K562 (cell line): ENCODE data around the gene SAXO2. TPM values are rescaled to one million over a fixed set of nuclear protein-coding genes. Genes with fewer than 3 reads are reported as not detected.
"Not testable (repeated sequence)": the region's sequence is repeated elsewhere in the genome, so short reads cannot be mapped to it uniquely, and the experiment has no call there.

Experiments used
- ATAC-seq: fragments of 200-7000 bp; cut with Tn5 transposase; 3 replicates; pipeline ENCODE4 v1.9.1; 2020; ENCODE audit warnings: moderate library complexity
- BruUV-seq: library from RNA; stranded (reverse); fragments of 400-500 nt; replicated peaks from 2 replicates; lab custom pipeline; 2021; lab: Mats Ljungman, UMichigan
- CTCF ChIA-PET: fragments of 300-600 bp; formaldehyde crosslinking; extraction: SDS; loops from one replicate; lab custom pipeline; 2021; ENCODE audit warnings: low intra/inter-chr PET ratio; lab: Yijun Ruan, JAX
- POLR2A ChIA-PET: fragments of 300-600, 350-650 bp; sonication (Branson Sonifier 250); formaldehyde crosslinking; extraction: SDS; loops from one replicate; lab custom pipeline; 2021; ENCODE audit warnings: antibody characterized with exemption, inconsistent platforms; lab: Yijun Ruan, JAX
- DNase-seq, 4 experiments: peaks; one replicate each; pipeline versions ENCODE4 v3.0.0 to v3.0.0-alpha.2; 2011 to 2018; ENCODE audit warnings: low spot score in 3 of 4, mixed read lengths in 3 of 4; ENCODE audit errors: extremely low read depth in 1 of 4
- FAIRE-seq: peaks from 2 replicates; lab custom pipeline; 2011; peaks lifted over from hg19 to GRCh38; lab: Jason Lieb, UNC
- H2AFZ ChIP-seq: 2 replicates; pipeline ENCODE4 v1.6.0; 2011; ENCODE audit warnings: low read depth, low read length, control low read depth, inconsistent platforms
- H3K27ac ChIP-seq: fragments of 200-600 bp; 3 replicates; pipeline ENCODE4 v1.8.0; 2011; ENCODE audit warnings: low read depth, mild to moderate bottlenecking, control low read depth, inconsistent platforms, low read length, moderate library complexity, mixed read lengths; ENCODE audit errors: extremely low read depth
- H3K27me3 ChIP-seq, 2 experiments: fragments of 300-600 bp in 1 of 2; 2 replicates in 1 of 2; 3 replicates in 1 of 2; pipeline versions ENCODE4 v1.6.0 to v1.8.0; 2011; ENCODE audit warnings: inconsistent platforms in 2 of 2, low read length in 2 of 2, mild to moderate bottlenecking in 1 of 2, mixed read lengths in 1 of 2, moderate library complexity in 1 of 2; ENCODE audit not compliant: control insufficient read depth in 2 of 2, insufficient read depth in 2 of 2
- H3K36me3 ChIP-seq: fragments of 300-600 bp; 3 replicates; pipeline ENCODE4 v1.8.0; 2011; ENCODE audit warnings: mild to moderate bottlenecking, low read length, inconsistent platforms; ENCODE audit not compliant: control insufficient read depth, insufficient read depth
- H3K4me1 ChIP-seq, 2 experiments: fragments of 200-600 bp in 1 of 2; replicated peaks in 1 of 2; 2 replicates in 1 of 2; 3 replicates in 1 of 2; pipeline versions ENCODE4 v1.5.1 to v1.8.0; 2011; ENCODE audit warnings: inconsistent platforms in 2 of 2, low read length in 2 of 2, mild to moderate bottlenecking in 1 of 2, mixed read lengths in 1 of 2, moderate library complexity in 1 of 2; ENCODE audit not compliant: control insufficient read depth in 2 of 2, insufficient read depth in 2 of 2
- H3K4me2 ChIP-seq: 2 replicates; pipeline ENCODE4 v1.6.1; 2011; ENCODE audit warnings: low read length, control low read depth, inconsistent platforms, mixed read lengths; ENCODE audit not compliant: insufficient read depth
- H3K4me3 ChIP-seq: fragments of 200-600 bp; sonication (generic), shearing (Covaris generic); 2 replicates; pipeline ENCODE4 v1.5.1; 2016; ENCODE audit warnings: control low read depth, inconsistent platforms
- H3K79me2 ChIP-seq: fragments of 200-600 bp; 3 replicates; pipeline ENCODE4 v1.8.0; 2011; ENCODE audit warnings: low read length, inconsistent platforms; ENCODE audit not compliant: control insufficient read depth, insufficient read depth
- H3K9ac ChIP-seq, 2 experiments: 2 replicates each; pipeline versions ENCODE4 v1.6.0 to v1.6.1; 2011; ENCODE audit warnings: low read depth in 2 of 2, low read length in 2 of 2, control low read depth in 1 of 2, inconsistent platforms in 1 of 2, mild to moderate bottlenecking in 1 of 2, mixed read lengths in 1 of 2; ENCODE audit not compliant: insufficient read depth in 1 of 2
- H3K9me1 ChIP-seq: one replicate; pipeline ENCODE4 v1.6.0; 2011; ENCODE audit warnings: inconsistent platforms, mild to moderate bottlenecking, low read length, moderate library complexity; ENCODE audit not compliant: control insufficient read depth, insufficient read depth
- H3K9me3 ChIP-seq: replicated peaks from 2 replicates; pipeline ENCODE4 v1.5.1; 2011; ENCODE audit warnings: low read depth, low read length, inconsistent platforms; ENCODE audit not compliant: control insufficient read depth, insufficient read depth
- H4K20me1 ChIP-seq: replicated peaks from 2 replicates; pipeline ENCODE4 v1.6.1; 2011; ENCODE audit warnings: low read length, inconsistent platforms, mixed read lengths; ENCODE audit not compliant: control insufficient read depth, insufficient read depth
- OTX1 ChIP-seq: fragments of 450-650 bp; formaldehyde crosslinking; IDR thresholded peaks from 2 replicates; pipeline ENCODE4 v1.4.0; 2022; ENCODE audit warnings: mild to moderate bottlenecking
- WGBS: fragments of 100-300 bp; shearing (Covaris generic); methylation state at CpG from one replicate; pipeline ENCODE4 v1.1.6; 2016; ENCODE audit warnings: low coverage, mixed read lengths; ENCODE audit not compliant: insufficient coverage; ENCODE audit errors: missing lambda C conversion rate; 5-methylcytosine and 5-hydroxymethylcytosine counted together
- in situ Hi-C: fragments of 300-500 bp; cut with MboI; formaldehyde crosslinking; loops from 4 replicates; pipeline ENCODE4 v1.15.0; 2018; ENCODE audit warnings: inconsistent platforms, mixed read lengths
- intact Hi-C: fragments of 100-400 bp; cut with micrococcal nuclease; formaldehyde crosslinking; loops from 2 replicates; pipeline ENCODE4 v1.14.2; 2022
- polyA plus RNA-seq, 8 experiments: library from polyadenylated mRNA; depleted of rRNA in 4 of 8; stranded (reverse) in 5 of 8; unstranded in 3 of 8; fragments of >200 nt; fragmentation: Nextera tagmentation in 2 of 8; fragmentation: Illumina TruSeq in 1 of 8; extraction: Ambion mirVana in 2 of 8; extraction: Trizol in 1 of 8; gene quantifications; 2 replicates each; pipeline versions ENCODE4 v1.2.1 to v1.2.3, GENCODE V29; 2011 to 2014; ENCODE audit warnings: inconsistent platforms in 1 of 8, missing spikeins in 1 of 8
- total RNA-seq, 7 experiments: library from RNA; depleted of rRNA in 6 of 7; stranded (reverse); fragments of >200 nt in 6 of 7; fragmentation: Illumina TruSeq in 2 of 7; extraction: Trizol in 2 of 7; gene quantifications; 2 replicates each; pipeline versions ENCODE4 v1.2.1 to v1.2.3, GENCODE V29; 2011 to 2021; ENCODE audit warnings: low replicate concordance in 1 of 7

The SAXO2 gene
- total and polyA plus RNA-seq, 9 of the 15 experiments (the other 6 are each of a cell fraction or from before 2014, with no cell fraction given) = 3.1 to 14.2 (median 8.2) TPM

DNA sequence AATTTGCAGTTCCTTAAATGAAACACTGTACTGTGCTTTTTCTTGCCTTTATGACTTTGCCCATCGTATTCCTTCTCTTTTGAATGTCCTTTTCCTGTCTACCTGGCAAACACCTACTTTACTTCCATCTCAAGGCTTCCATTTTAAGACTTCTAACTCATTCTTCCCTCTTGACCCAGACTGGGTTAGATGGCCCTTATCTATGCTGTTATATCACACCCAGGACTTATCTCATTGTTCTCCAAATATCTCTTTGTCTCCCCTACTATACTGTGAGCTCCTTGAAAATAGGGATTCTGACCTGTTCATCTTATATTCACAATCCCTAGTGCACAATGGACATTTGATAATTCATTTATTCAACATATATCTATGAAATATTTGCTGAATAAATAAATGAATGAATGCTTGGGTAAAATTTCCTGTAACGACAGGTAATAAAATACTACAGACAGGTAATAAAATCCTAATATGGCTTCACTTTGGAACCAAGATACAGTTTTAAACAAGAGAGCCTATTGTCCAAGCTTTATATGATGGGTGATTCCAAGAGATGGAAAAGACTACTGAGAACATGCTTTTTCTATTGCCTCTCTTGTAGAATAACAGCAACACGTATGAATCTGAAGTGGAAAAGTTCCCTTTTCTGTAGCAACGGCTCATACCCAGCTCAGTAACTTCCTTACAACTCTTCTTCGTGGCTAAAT, 22.8 kb upstream of the SAXO2 start (continued):
- TF ChIP-seq OTX1 = no peak
- TF ChIP-seq, all 486 proteins: peak for 0

DNA sequence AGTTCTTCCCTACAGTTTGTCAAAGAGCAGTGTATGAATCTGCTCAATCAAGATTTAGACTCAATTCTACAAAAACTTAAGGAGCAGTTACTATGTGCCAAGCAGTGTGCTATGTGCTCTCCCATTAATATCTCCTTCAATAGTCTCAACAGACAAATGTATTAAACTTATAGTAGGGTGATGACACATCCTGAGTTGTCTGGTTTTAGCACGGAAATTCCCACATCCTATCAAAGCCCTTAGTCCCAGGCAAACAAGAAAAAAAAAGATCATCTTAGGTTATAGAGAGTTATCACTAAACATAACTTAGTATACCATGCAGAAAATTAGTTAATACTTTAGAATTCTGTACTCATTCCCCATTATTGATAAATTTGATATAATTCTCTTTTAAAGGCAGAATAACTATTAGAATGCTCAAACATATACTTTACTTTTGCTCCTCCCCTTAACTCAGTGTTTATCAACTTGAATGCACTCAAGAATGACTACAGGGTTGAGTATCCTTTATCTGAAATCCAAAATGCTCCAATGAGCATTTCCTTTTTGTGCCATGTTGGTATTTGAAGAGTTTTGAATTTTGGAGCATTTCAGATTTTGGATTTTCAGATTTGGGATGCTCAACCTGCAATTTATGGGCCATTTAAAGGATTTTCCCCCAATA, 20.6 kb upstream of the SAXO2 start:
- POLR2A ChIA-PET = interaction anchor here (1.1 kb wide), 1 partner anchor 20 kb away, joined by 3 read pairs; the partner anchor contains the start of genes EFL1 and SAXO2
- H3K27ac ChIP-seq, H3K4me1 ChIP-seq, H3K9ac ChIP-seq, H3K79me2 ChIP-seq, BruUV-seq, H3K9me3 ChIP-seq, H4K20me1 ChIP-seq, H3K9me1 ChIP-seq, DNase-seq, H3K4me3 ChIP-seq, H3K27me3 ChIP-seq, H3K4me2 ChIP-seq, H2AFZ ChIP-seq, intact Hi-C loops, CTCF ChIA-PET, ATAC-seq: not testable (repeated sequence)
- WGBS = 89% methylated on average over 1 of the region's 1 CpG
- FAIRE-seq = peak; percentile 19
- H3K36me3 ChIP-seq = peaks cover 29% of the 10 kb centered on the region; the same call in 2 of the 3 replicates
- in situ Hi-C loops = loop anchor here (5.0 kb wide), 1 partner anchor 1855 kb away; no protein-coding TSS in a partner anchor

DNA sequence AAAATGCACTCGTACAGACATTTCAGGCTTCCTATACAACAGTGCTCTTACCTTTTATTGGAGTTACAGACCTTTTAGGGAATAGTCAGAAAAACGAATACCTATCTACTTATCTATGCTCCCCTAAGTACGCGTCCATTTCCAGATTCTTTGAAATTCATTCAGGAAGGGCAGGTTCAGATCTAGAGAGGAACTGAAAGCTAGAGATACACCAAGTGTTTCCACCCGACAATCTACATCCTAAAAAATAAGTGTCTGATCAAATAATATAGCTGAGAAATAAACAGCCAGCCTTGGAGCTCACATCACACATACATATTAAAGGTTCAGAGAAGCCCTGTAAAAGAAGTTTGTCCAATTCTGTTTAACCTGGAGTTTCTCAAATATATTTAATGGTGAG, 19.0 kb upstream of the SAXO2 start:
- H3K9me3 ChIP-seq, H3K4me1 ChIP-seq, H3K27ac ChIP-seq, H3K27me3 ChIP-seq, BruUV-seq, H2AFZ ChIP-seq, DNase-seq, FAIRE-seq, intact Hi-C loops, H3K4me3 ChIP-seq, ATAC-seq, H3K9me1 ChIP-seq, H4K20me1 ChIP-seq, H3K4me2 ChIP-seq, H3K9ac ChIP-seq, H3K79me2 ChIP-seq, CTCF ChIA-PET, POLR2A ChIA-PET: not testable (repeated sequence)
- peaks cover 24% of the 10 kb centered on the region; the same call in 2 of the 3 replicates for H3K36me3 ChIP-seq
- WGBS = 75% methylated on average over 3 of the region's 5 CpGs
- in situ Hi-C loops = loop anchor here (5.0 kb wide), 1 partner anchor 1854 kb away; no protein-coding TSS in a partner anchor

DNA sequence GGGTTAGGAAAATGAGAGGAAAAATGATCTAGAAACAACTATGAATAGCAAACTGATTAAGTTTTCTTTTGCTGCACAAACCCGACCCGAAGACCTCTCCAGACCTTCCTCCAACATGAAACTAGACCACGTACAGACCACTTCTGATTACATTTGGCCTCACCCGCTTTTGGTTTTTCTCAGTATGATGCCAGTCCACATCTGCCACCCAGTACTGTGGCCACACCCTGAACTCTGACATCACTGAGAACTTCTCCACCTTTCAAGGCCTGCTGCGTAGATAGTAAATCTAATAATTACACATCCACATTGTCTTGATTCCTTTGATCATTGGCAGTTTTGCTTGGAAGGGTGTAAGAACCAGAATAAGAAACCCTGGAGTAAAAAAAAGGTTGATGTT, 16.7 kb upstream of the SAXO2 start:
- H3K4me3 ChIP-seq, intact Hi-C loops, H3K9me1 ChIP-seq, H3K27ac ChIP-seq, CTCF ChIA-PET, H3K79me2 ChIP-seq, H3K27me3 ChIP-seq, H3K4me1 ChIP-seq, H3K9me3 ChIP-seq, H3K9ac ChIP-seq, H3K36me3 ChIP-seq, H3K4me2 ChIP-seq, ATAC-seq, FAIRE-seq, H2AFZ ChIP-seq, DNase-seq, BruUV-seq, in situ Hi-C loops, H4K20me1 ChIP-seq, POLR2A ChIA-PET: not testable (repeated sequence)
- WGBS = 84% methylated on average over 5 of the region's 5 CpGs
